ENCODE measurements around the gene LGALSL. TPM values are rescaled to one million over a fixed set of nuclear protein-coding genes. Genes with fewer than 3 reads are reported as not detected.

LGALSL gene
- total RNA-seq, 4 donors from 2014 or later = 13.8 to 33.4 (median 22.4) TPM

DNA sequence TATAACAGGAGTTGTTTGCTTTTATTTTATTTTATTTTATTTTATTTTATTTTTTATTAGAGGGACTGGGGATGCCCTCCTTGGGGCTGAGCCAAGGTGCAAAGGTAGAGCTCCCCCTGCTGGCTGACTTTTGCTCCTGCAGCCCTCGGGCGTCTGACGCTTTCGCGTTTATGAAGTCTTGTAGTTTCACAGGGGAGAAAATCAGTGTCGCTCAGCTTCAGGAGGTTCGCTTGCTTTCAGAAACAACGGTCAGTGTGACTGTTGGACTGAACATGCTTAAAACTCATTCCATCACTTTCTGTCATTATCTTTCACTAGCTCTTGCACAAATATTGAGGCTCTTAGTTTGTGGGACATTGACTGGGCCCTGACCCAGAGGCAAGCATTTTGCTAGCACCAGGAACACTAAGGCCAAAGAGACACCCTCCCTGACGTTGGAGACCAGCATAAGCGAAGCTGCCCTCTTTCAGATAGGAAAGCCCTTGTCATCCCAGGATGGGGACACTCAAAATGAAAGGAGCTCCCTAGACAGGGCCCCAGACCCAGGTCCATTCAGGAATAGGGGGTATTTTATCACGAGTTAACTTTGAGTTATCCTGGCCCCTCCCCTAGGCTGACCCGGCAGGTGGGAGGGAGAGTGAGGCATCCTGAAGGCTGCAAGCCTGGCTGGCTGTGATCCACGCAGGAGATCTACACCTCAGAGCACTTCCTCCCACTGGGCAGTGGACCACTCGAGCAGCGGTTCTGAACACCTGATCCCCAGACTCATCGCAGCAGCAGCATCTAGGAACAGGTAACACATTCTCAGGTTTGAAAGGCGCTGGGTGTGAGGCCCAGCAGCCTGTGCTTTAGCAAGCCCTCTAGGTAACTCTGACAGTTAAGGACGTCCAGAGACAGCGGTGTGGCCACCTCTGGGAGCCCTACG lies 34.4 kb downstream of the LGALSL start:
- 52 to 53% methylated on average over 20 of the region's 20 CpGs for WGBS, 2 donors
- Histone ChIP-seq H3K36me3 (no peaks in the 10 kb centered on the region), H3K4me3 (no peak overlapping the region), H3K27ac (no peak overlapping the region), H3K9me3 (no peaks in the 10 kb centered on the region), H3K4me1 (peaks cover 0 to 28% (median 0%) of the 10 kb centered on the region in 4 donors), H3K27me3 (no peaks in the 10 kb centered on the region)
- peak; percentile 45 to 66 for DNase-seq (ENCODE audit: low spot score in 2 of 2)
- no peak for TF ChIP-seq POLR2A (IDR thresholded peaks at IDR 0.05)
- peak in 1 of 2 donors; percentile 35 for TF ChIP-seq EP300 (IDR thresholded peaks at IDR 0.05)
- TF ChIP-seq, protein P1, sequence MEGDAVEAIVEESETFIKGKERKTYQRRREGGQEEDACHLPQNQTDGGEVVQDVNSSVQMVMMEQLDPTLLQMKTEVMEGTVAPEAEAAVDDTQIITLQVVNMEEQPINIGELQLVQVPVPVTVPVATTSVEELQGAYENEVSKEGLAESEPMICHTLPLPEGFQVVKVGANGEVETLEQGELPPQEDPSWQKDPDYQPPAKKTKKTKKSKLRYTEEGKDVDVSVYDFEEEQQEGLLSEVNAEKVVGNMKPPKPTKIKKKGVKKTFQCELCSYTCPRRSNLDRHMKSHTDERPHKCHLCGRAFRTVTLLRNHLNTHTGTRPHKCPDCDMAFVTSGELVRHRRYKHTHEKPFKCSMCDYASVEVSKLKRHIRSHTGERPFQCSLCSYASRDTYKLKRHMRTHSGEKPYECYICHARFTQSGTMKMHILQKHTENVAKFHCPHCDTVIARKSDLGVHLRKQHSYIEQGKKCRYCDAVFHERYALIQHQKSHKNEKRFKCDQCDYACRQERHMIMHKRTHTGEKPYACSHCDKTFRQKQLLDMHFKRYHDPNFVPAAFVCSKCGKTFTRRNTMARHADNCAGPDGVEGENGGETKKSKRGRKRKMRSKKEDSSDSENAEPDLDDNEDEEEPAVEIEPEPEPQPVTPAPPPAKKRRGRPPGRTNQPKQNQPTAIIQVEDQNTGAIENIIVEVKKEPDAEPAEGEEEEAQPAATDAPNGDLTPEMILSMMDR (IDR thresholded peaks at IDR 0.05) = peak; percentile 76 to 97 (median 94)

DNA sequence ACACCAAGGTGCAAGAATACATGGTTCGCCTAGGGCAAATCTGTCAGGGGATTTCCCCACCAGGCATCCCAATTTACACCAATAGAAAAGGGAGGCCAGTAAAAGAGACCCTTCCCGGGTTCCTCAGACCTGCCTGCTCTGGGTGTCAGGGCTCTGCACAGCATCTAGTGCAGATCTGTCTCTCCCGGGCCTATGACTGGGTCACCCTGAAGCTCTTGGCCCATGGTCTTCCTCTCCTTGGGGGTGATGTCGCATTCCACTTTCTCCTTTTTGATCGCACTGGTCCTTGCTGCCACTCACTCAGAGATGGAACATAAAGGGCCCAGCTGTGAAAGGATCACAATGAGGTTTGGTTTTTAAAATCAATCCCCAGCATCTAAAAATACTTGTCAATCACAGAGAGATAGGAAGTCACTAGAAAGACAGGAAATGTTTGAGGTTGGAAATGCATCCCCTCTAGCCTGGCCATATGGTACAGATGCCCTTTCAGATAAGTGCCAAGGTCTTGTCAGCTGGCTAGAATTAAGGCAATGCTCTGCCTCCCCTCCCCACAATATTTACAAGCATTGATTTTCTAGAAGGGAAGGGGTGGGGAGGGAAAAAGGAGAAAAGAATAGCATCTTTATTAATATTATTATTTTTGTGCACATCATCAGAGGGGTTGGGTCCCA lies 35.3 kb downstream of the LGALSL start:
- Histone ChIP-seq H3K27ac (no peak overlapping the region), H3K4me1 (peaks cover 0 to 28% (median 0%) of the 10 kb centered on the region in 4 donors), H3K4me3 (no peak overlapping the region), H3K27me3 (no peaks in the 10 kb centered on the region), H3K36me3 (no peaks in the 10 kb centered on the region), H3K9me3 (no peaks in the 10 kb centered on the region)
- 73 to 74% methylated on average over 5 of the region's 5 CpGs for WGBS, 2 donors
- TF ChIP-seq POLR2A (IDR thresholded peaks at IDR 0.05) (no peak), EP300 (IDR thresholded peaks at IDR 0.05) (no peak)
- TF ChIP-seq, protein P1 (IDR thresholded peaks at IDR 0.05) = no peak
- DNase-seq (ENCODE audit: low spot score in 2 of 2) = no peak

DNA sequence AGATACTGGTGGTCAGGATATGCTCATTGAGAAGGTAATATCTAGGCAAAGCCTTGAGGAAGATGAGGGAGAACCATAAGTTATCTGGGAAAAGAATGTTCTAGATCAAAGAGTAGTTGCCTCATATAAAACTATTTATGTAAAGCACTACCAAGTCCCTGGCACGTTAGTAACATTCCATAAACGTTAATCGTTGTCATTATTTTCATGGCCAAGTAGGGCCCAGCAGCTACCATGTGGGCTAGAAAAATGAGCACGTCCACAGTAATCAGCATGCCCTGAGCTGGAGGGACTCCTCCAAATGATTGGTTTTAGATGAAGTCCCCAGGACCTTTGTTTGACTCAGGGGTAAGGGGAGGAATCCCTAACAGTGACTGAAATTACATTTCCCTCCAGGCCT lies 37.5 kb downstream of the LGALSL start:
- 70 to 80% methylated on average over 4 of the region's 4 CpGs for WGBS, 2 donors
- peaks cover 0 to 13% (median 0%) of the 10 kb centered on the region in 4 donors for H3K4me1 ChIP-seq
- no peak overlapping the region for H3K27ac ChIP-seq
- no peak for DNase-seq (ENCODE audit: low spot score in 2 of 2)
- no peaks in the 10 kb centered on the region for H3K27me3 ChIP-seq
- TF ChIP-seq POLR2A (IDR thresholded peaks at IDR 0.05) = no peak
- TF ChIP-seq, protein P1 (IDR thresholded peaks at IDR 0.05) = no peak
- no peak for TF ChIP-seq EP300 (IDR thresholded peaks at IDR 0.05)
- no peak overlapping the region for H3K4me3 ChIP-seq
- no peaks in the 10 kb centered on the region for H3K36me3 ChIP-seq
- H3K9me3 ChIP-seq = no peaks in the 10 kb centered on the region

DNA sequence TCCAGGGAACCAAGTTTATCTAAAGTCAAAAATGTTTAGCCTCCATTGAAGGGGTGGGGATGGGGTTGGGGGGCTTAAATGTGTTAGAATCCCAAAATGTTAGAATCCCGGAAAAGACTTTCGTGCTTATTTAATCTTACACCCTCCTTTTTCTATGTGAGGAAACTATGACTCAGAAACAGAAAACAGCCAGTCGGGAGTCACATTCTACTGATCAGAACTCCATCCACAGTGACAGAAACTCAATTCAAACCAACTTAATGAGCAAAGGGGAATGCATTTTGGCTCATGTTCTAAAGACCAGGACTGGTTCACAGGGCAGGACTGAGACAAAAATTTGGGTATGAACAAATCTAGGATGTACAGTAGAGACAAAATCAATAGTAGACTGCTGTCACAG lies 38.3 kb downstream of the LGALSL start:
- DNase-seq (ENCODE audit: low spot score in 2 of 2) = no peak
- no peaks in the 10 kb centered on the region for H3K36me3 ChIP-seq
- H3K9me3 ChIP-seq = no peaks in the 10 kb centered on the region
- no peak overlapping the region for H3K4me3 ChIP-seq
- peaks cover 0 to 12% (median 0%) of the 10 kb centered on the region in 4 donors for H3K4me1 ChIP-seq
- H3K27ac ChIP-seq = no peak overlapping the region
- H3K27me3 ChIP-seq = no peaks in the 10 kb centered on the region
- TF ChIP-seq POLR2A (IDR thresholded peaks at IDR 0.05) = no peak
- TF ChIP-seq, protein P1 (IDR thresholded peaks at IDR 0.05) = no peak
- no peak for TF ChIP-seq EP300 (IDR thresholded peaks at IDR 0.05)
- 57 to 65% methylated on average over 3 of the region's 3 CpGs for whole genome bisulfite sequencing, 2 donors

DNA sequence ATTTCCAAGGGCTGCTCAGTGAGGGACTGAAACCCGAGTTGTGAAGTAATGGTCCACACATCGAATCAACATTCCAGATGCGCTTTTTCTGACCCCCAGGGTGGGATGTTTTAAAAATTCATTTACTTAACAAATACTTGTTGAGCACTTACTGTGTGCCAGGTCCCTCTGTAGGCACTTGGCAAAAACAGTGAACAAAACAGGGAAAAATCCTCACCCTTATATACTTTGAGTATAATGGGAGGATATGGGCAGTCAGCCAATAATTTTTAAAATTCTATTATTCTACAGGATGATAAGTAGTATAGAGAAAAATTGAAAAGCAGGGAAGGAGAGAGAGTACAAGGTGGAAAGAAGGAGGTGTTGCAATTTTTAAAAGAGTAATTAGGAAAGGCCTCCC lies 38.9 kb downstream of the LGALSL start:
- no peak overlapping the region for H3K27ac ChIP-seq
- H3K9me3 ChIP-seq = no peaks in the 10 kb centered on the region
- no peaks in the 10 kb centered on the region for H3K36me3 ChIP-seq
- no peak for TF ChIP-seq POLR2A (IDR thresholded peaks at IDR 0.05)
- TF ChIP-seq EP300 (IDR thresholded peaks at IDR 0.05) = no peak
- TF ChIP-seq, protein P1 (IDR thresholded peaks at IDR 0.05) = no peak
- DNase-seq (ENCODE audit: low spot score in 2 of 2) = no peak
- 63 to 67% methylated on average over 3 of the region's 3 CpGs for WGBS, 2 donors
- no peak overlapping the region for H3K4me3 ChIP-seq
- H3K4me1 ChIP-seq = peaks cover 0 to 6% (median 0%) of the 10 kb centered on the region in 4 donors
- no peaks in the 10 kb centered on the region for H3K27me3 ChIP-seq
